ENCODE data around the gene ZKSCAN1. TPM values are rescaled to one million over a fixed set of nuclear protein-coding genes. Genes with fewer than 3 reads are reported as not detected.

Gene ZKSCAN1
- total and polyA plus RNA-seq, 2 experiments from 2014 or later: 11.8 to 19.4 TPM

GRCh38 chr7:100063376-100063775 is 48.0 kb downstream of the ZKSCAN1 start:
- Mint-ChIP-seq H3K4me3 (no peak overlapping the region), H3K9me3 (peaks cover 6% of the 10 kb centered on the region; the same call in 1 of the 3 replicates), H3K27ac (no peak overlapping the region), H3K27me3 (ENCODE audit: insufficient read depth, low read depth, poor library complexity) (peaks cover 9% of the 10 kb centered on the region), H3K36me3 (ENCODE audit: low read depth) (peaks cover 86% of the 10 kb centered on the region), H3K4me1 (no peaks in the 10 kb centered on the region)
- Histone ChIP-seq H3F3A (replicated peaks; ENCODE audit: low read depth) (peaks cover 20% of the 10 kb centered on the region), H3K4me1 (ENCODE audit: insufficient read depth) (no peaks in the 10 kb centered on the region), H3K9me2 (ENCODE audit: insufficient read depth) (no peaks in the 10 kb centered on the region), H2AFZ (no peak overlapping the region), H3K79me2 (replicated peaks; ENCODE audit: insufficient read depth) (no peaks in the 10 kb centered on the region), H3K27me3 (ENCODE audit: insufficient read depth) (no peaks in the 10 kb centered on the region), H3K36me3 (ENCODE audit: insufficient read depth) (peaks cover 29% of the 10 kb centered on the region), H3K27ac (ENCODE audit: low read depth) (no peak overlapping the region), H4K20me1 (replicated peaks; ENCODE audit: insufficient read depth) (peaks cover 6% of the 10 kb centered on the region), H3K4me2 (no peak overlapping the region), H3K4me3 (no peak overlapping the region)
- DNase-seq (ENCODE audit: low spot score): no peak
- TF ChIP-seq JUNB (IDR thresholded peaks at IDR 0.05; ENCODE audit: unreplicated experiment): no peak
- no peak for TF ChIP-seq NANOG (IDR thresholded peaks at IDR 0.05; ENCODE audit: borderline replicate concordance)
- no peak for TF ChIP-seq STAT1 (IDR thresholded peaks at IDR 0.05; ENCODE audit: unreplicated experiment)
- TF ChIP-seq ZNF331 (CRISPR knock-in tag; IDR thresholded peaks at IDR 0.05; ENCODE audit: low read depth): no peak
- ATAC-seq: no peak

GRCh38 chr7:100064162-100064561 is 48.8 kb downstream of the ZKSCAN1 start:
- H3K4me1 Mint-ChIP-seq: no peaks in the 10 kb centered on the region
- H2AFZ ChIP-seq: no peak overlapping the region
- no peaks in the 10 kb centered on the region for H3K9me2 ChIP-seq (ENCODE audit: insufficient read depth)
- no peaks in the 10 kb centered on the region for H3K79me2 ChIP-seq (replicated peaks; ENCODE audit: insufficient read depth)
- ATAC-seq (no peak), DNase-seq (ENCODE audit: low spot score) (no peak)
- H3K27me3 ChIP-seq (ENCODE audit: insufficient read depth): no peaks in the 10 kb centered on the region
- no peaks in the 10 kb centered on the region for H3K4me1 ChIP-seq (ENCODE audit: insufficient read depth)
- no peak overlapping the region for H3K4me2 ChIP-seq
- H3K9me3 Mint-ChIP-seq: peaks cover 9% of the 10 kb centered on the region; the same call in 1 of the 3 replicates
- H3K36me3 Mint-ChIP-seq (ENCODE audit: low read depth): peaks cover 86% of the 10 kb centered on the region
- peaks cover 9% of the 10 kb centered on the region for H3K27me3 Mint-ChIP-seq (ENCODE audit: insufficient read depth, low read depth, poor library complexity)
- H4K20me1 ChIP-seq (replicated peaks; ENCODE audit: insufficient read depth): peaks cover 6% of the 10 kb centered on the region
- H3K27ac ChIP-seq (ENCODE audit: low read depth): no peak overlapping the region
- peaks cover 21% of the 10 kb centered on the region for H3F3A ChIP-seq (replicated peaks; ENCODE audit: low read depth)
- no peak overlapping the region for H3K4me3 Mint-ChIP-seq
- peaks cover 21% of the 10 kb centered on the region for H3K36me3 ChIP-seq (ENCODE audit: insufficient read depth)
- no peak overlapping the region; the same call in 1 of the 2 replicates for H3K27ac Mint-ChIP-seq
- no peak overlapping the region for H3K4me3 ChIP-seq
- no peak for TF ChIP-seq POLR2AphosphoS5 (IDR thresholded peaks at IDR 0.05; ENCODE audit: low read depth)
- no peak for TF ChIP-seq NANOG (IDR thresholded peaks at IDR 0.05; ENCODE audit: borderline replicate concordance)
- no peak for TF ChIP-seq ZNF462 (CRISPR knock-in tag; IDR thresholded peaks at IDR 0.05)
- no peak for TF ChIP-seq ZNF114 (CRISPR knock-in tag; IDR thresholded peaks at IDR 0.05)
- TF ChIP-seq CREB1 (CRISPR knock-in tag; IDR thresholded peaks at IDR 0.05; ENCODE audit: low read depth): no peak
- no peak for TF ChIP-seq CTCF (conservative IDR thresholded peaks at IDR 0.05; ENCODE audit: low read depth in 2 of 2)
- no peak for TF ChIP-seq JUNB (IDR thresholded peaks at IDR 0.05; ENCODE audit: unreplicated experiment)
- TF ChIP-seq REST (IDR thresholded peaks at IDR 0.05; ENCODE audit: unreplicated experiment): no peak
- TF ChIP-seq STAT1 (IDR thresholded peaks at IDR 0.05; ENCODE audit: unreplicated experiment): no peak
- no peak for TF ChIP-seq EZH2phosphoT487 (IDR thresholded peaks at IDR 0.05; ENCODE audit: unreplicated experiment)

Data from GM23338 (cell line).